Epithelial cell of esophagus (primary cell): ENCODE data around the gene PTPRU.

ENCODE experiments used
- DNase-seq: peaks from one replicate; pipeline ENCODE4 v3.0.0; 2010; ENCODE audit warnings: low read depth
- H3K4me3 ChIP-seq: 2 replicates; pipeline ENCODE4 v1.5.1; 2011; ENCODE audit warnings: mild to moderate bottlenecking, low read length, control low read depth
- TF ChIP-seq, protein P1 (sequence below): IDR thresholded peaks from 2 replicates; pipeline ENCODE4 v1.5.1; 2011; ENCODE audit warnings: low read depth, mild to moderate bottlenecking, low read length, control low read depth, inconsistent platforms; ENCODE audit not compliant: insufficient read depth; ENCODE audit errors: missing control alignments

The PTPRU gene

DNA sequence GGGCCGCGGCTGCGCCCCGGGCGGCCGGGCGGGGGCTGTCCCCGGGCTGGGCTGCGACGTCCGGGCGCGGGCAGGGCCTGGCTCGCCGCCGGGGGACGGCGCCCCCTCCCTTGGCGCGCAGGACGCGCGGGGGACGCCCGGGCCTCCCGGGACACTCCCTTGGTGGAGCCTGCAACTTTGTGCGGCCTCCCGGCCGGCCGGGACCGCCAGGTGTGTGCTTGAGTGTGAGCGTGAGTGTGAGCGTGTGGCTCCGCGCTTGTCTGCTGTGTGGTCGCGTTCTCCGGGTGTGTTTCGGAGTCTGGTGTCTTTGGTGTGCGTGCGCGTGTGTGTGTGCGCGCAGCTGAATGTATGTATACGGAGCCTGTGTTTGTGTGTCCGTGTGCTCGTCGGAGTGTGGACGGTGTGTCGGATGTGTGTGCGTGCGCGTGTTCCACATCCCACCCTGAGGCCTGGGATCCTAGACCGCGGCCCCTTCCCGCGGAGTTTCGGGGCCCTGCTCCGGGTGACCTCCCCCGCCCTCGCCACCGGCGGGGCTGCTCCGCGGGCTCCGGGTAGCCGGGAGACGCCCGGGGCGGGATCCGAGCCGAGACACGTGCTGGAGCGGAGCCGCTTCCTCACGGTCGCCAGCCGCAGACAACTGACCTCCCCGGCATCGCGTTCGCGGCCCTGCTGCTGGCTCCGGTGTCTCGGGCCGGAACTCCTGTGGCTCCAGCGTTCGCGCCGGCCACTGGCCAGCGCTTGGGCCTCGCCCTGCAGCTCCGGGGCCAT lies 1.7 kb downstream of the PTPRU start:
- H3K4me3 ChIP-seq = peak overlapping the region; percentile 67
- TF ChIP-seq, protein P1, sequence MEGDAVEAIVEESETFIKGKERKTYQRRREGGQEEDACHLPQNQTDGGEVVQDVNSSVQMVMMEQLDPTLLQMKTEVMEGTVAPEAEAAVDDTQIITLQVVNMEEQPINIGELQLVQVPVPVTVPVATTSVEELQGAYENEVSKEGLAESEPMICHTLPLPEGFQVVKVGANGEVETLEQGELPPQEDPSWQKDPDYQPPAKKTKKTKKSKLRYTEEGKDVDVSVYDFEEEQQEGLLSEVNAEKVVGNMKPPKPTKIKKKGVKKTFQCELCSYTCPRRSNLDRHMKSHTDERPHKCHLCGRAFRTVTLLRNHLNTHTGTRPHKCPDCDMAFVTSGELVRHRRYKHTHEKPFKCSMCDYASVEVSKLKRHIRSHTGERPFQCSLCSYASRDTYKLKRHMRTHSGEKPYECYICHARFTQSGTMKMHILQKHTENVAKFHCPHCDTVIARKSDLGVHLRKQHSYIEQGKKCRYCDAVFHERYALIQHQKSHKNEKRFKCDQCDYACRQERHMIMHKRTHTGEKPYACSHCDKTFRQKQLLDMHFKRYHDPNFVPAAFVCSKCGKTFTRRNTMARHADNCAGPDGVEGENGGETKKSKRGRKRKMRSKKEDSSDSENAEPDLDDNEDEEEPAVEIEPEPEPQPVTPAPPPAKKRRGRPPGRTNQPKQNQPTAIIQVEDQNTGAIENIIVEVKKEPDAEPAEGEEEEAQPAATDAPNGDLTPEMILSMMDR = no peak
- DNase-seq = peak; percentile 47

DNA sequence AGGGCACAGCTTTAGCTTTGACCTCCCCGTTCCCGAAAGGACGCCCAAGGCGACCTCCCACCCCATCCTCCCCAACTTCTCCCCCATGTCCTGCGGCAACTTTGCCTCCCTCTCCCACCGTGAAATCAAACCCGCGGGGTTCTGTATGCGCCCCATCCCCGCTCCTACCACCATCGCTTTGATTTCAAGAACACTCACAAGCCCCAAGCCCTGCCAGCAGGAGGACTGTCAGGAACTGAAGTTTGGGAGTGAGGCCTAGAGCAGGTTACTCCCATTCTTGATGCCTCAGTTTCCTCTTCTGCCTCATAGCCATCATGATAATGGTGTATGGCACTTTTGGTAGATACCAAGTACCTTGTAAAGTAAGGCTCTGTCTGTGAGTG lies 2.3 kb downstream of the PTPRU start:
- H3K4me3 ChIP-seq = peak overlapping the region; percentile 67
- TF ChIP-seq, protein P1 = peak; percentile 29

DNA sequence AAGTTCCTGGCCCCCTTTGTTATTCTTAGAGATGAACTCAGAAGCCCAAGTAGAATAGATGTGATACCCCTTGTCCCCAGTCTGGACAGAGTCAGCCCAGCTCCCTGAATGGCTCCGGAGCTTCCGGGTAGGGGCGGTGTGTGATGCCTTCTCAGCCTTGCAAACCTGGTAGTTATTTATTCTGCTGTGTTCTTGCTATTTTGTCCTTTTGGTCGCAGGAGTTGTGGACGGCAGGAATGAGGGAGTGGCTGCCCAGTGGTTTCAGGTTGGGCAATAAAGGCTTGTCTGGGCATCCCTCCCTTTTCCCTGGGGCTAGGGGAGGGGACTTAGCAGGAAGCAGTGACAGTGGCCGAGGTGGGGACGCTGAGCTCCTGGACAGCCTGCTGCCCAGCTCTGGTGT lies 2.8 kb downstream of the PTPRU start:
- H3K4me3 ChIP-seq = peak overlapping the region; percentile 67
- TF ChIP-seq, protein P1 = no peak
- DNase-seq = peak; percentile 89

More for the DNA sequence above, 2.3 kb downstream of the PTPRU start:
- DNase-seq = peak; percentile 34

DNA sequence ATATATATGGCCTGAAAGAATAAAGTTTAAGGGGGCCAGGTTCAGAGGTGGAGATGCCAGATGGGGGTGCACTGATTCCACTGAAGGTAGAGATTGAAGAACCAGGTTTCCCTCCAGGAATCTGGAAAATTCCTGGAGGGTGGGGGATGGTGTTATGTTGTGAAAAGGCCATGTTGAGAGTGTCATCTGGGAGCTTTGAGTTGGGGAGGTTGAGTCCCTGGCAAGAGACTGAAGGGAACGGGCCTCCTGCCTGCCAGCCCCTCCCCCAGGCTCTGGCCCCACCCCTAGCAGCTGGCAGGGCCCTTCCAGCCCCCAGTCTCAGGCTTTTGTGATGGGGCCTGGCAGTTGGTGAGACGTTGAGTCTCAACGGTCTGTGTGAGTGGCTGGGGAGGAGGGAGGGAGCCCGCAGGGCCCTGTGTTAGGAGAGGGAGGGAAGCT lies 4.1 kb downstream of the PTPRU start:
- TF ChIP-seq, protein P1 = no peak
- DNase-seq = no peak
- H3K4me3 ChIP-seq = no peak overlapping the region

DNA sequence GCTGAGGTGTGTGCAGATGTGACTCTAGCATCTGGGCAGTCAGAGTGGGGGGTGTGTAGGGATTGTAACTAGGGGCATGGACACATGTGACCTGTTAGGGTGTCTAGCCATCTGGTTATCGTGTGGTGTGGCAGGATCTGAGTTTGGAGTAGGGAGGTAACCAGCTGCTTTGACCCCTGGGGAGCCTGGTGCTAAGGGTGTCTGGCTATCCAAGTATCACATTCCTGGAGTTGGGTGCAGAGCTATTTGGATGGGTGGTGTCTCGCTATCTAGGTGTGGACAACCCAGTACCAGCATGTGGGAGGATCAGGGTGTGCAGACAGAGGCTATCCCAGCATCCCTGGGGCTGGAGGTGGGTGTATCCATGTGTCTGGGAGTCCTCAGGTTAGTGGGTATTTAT lies 4.7 kb downstream of the PTPRU start:
- DNase-seq = no peak
- no peak overlapping the region for H3K4me3 ChIP-seq
- TF ChIP-seq, protein P1 = no peak

DNA sequence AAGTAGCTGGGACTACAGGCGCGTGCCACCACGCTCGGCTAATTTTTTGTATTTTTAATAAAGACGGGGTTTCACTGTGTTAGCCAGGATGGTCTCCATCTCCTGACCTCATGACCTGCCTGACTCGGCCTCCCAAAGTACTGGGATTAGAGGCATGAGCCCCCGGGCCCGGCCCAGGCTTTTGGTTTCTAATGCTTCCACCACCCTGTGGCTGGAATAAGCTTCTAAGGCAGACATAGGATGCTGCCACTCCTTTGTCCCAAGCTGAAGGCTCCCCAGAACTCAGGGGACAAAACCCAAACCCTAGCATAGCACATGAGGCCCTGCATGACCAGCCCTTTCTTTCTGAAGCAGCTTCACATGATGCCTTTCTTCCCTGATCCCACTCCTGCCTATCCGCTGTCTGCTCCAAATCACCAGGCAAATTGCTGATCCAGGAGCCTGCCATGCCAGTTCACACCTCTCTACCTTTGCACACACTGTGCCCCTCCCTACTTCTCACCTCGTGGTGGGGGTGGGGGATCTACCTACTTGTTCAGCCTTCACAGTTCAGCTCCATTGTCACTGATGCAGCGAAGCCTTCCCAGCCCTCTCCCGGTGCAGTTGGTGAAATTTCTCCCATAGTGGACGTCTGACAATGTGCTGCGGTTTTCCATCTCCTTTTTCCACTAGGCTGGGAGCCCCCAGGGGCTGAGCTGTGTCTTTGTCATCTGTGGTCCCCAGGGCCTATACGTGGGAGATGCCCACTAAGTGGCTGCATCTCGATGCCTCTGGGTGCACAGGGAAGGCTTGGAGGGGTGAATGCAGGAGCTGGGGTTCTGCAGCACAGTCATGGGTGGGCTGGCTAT lies 6.9 kb downstream of the PTPRU start:
- TF ChIP-seq, protein P1 = no peak
- DNase-seq = no peak
- no peak overlapping the region for H3K4me3 ChIP-seq
